ENCODE results near the gene TYSND1. TPM values are rescaled to one million over a fixed set of nuclear protein-coding genes. Genes with fewer than 3 reads are reported as not detected.
"Not testable (repeated sequence)": the region's sequence is repeated elsewhere in the genome, so short reads cannot be mapped to it uniquely, and the experiment has no call there.

Gene TYSND1
- total RNA-seq, 1 donor from 2014 or later, result 6.2 TPM

GRCh38 chr10:70119197-70119596 is 27.3 kb downstream of the TYSND1 start:
- intact Hi-C loops (cut with DNase I), result no loop called here
- no peak for DNase-seq (ENCODE audit: missing footprints)
- ATAC-seq, result no peak

DNA sequence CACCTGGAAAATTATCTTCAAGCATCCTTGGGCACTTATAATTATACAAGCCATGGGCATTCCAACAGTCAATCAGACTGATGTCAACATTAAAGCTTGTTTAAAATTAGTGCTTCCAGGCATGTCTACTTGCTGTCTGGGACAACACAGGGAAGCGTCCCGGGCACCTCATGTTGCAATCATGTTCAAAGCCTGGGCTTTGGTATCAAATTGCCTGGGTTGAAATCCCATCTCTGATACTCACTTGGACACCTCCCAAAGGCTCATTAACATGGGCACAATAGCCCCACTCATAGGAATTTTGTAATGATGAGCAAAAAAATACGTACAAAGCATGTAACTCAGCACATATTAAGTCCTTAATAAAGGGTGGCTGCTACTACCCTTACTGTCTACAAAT is 28.3 kb downstream of the TYSND1 start:
- no peak for DNase-seq (ENCODE audit: missing footprints)
- intact Hi-C loops (cut with DNase I), result no loop called here
- no peak for ATAC-seq

GRCh38 chr10:70117646-70118045 is 28.9 kb downstream of the TYSND1 start:
- no peak for DNase-seq (ENCODE audit: missing footprints)
- no peak for ATAC-seq
- intact Hi-C loops (cut with DNase I), result no loop called here

- ATAC-seq (peak; percentile 48), DNase-seq (ENCODE audit: missing footprints) (no peak)
- intact Hi-C loops (cut with DNase I), result no loop called here
Measured at GRCh38 chr10:70115948-70116682, 30.4 kb downstream of the TYSND1 start.

- intact Hi-C loops (cut with DNase I), result no loop called here
- ATAC-seq (no peak), DNase-seq (ENCODE audit: missing footprints) (no peak)
Measured at GRCh38 chr10:70114902-70115301, 31.6 kb downstream of the TYSND1 start.

DNA sequence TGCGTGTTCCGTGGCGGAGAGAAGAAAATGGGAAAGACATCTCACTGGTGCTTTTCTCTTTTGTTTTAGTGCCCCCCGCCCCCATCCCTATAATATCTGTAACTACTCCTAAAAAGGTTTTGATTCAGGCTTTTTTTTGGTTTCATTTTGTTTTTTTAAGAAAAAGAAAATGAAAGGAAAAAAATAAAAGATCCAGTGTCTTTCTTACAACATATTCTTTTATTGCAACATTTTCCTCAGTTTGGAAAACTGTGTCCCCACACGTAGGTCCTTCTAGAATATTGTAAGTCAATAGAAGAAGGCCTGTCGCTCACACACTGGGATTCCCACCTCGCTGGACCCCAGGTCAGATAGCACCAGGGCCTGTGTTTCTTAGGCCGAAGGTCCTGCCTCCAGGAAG is 34.4 kb downstream of the TYSND1 start:
- DNase-seq (ENCODE audit: missing footprints), result no peak
- ATAC-seq, result no peak
- intact Hi-C loops (cut with DNase I), result no loop called here

DNA sequence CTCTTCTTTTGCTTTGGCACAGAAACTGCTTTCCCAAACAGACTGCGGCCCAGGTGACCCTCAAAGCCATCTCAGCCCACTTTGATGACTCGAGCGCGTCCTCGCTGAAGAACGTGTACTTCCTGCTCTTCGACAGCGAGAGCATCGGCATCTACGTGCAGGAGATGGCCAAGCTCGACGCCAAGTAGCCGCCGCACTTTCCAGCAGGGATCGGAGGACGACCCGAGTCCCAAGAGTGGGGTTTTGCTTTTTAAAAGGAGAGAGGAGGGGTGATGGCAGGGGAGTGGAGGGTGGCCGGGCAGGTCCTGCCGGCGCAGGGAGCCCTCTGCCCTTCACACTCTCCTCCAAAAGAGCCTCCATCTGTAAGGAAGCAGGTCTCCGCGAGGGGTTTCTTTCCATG is 35.0 kb downstream of the TYSND1 start:
- DNase-seq (ENCODE audit: missing footprints) (no peak), ATAC-seq (no peak)
- intact Hi-C loops (cut with DNase I), result no loop called here

DNA sequence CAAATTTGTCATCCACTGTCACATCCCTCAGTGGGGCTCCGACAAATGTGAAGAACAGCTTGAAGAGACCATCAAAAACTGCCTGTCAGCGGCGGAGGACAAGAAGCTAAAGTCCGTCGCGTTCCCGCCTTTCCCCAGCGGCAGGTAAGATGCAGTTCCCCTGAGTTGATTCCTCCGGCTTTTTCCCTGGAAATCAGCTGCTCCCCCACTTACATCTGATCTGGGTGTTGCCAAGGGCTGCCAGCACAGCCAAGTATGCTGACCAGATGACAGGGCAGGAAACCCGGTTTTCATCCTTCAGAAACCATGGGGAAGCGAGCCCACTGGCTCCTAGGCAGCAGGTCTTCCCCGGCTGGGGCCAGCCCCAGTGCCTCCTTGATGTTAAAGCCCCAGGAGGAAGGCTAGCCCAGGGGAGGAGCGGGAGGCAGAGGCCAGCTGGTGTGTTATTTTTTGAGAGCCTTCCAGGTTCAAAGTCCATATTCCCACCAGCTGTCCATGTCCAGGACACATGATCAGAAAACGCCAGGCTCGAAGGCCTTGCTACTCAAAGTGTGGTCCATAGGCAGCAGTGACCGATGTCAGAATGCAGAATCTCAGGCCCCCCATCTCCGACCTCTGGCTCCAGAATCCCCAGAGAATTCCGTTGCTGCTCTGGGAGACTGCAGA is 37.3 kb downstream of the TYSND1 start:
- ATAC-seq (no peak), DNase-seq (ENCODE audit: missing footprints) (no peak)
- intact Hi-C loops (cut with DNase I), result no loop called here

GRCh38 chr10:70106958-70107791 is 39.3 kb downstream of the TYSND1 start:
- ATAC-seq (no peak), DNase-seq (ENCODE audit: missing footprints) (no peak)
- intact Hi-C loops (cut with DNase I), result no loop called here

DNA sequence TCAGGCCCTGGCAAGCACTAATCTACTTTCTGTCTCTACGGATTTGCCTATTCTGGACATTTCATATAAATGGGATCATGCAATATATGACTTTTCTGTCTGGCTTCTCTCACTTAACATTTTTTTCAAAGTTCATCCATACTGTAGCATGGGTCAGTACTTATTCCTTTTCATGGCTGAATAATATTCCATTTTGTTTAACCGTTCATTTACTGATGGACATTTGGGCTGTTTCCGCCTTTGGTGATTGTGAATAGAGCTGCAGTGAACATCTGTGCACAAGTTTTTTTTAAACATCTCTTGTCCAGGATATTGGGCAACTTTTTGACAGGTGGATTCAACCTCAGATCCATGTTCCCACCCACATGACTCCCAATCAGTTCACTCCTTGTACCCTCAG is 44.8 kb downstream of the TYSND1 start:
- no peak for DNase-seq (ENCODE audit: missing footprints)
- intact Hi-C loops (cut with DNase I), result no loop called here
- no peak for ATAC-seq

DNA sequence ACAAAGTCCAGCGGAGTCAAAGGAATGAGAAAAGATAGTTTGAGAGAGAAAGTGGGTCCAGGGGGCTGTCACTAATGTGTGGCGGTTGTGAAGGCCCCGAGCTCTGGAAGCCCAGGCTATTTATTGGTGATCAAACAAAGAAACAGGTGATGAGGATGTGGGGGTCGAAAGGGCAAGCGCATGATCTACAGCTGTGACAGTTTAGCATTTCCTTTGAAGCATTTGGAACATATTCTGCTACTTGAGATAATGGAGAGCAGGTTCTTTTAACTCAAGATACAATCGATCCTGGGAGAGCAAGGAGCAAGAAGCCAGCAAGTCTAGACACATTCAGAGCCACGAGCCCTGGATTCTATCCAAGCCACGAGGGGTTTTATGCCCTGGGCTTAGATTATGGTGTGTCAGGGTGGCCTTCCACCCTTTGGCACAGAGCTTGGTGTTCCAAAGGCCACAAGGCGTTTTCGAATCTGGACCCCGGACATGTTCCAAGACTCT is 45.4 kb downstream of the TYSND1 start:
- DNase-seq (ENCODE audit: missing footprints); intact Hi-C loops (cut with DNase I); ATAC-seq: not testable (repeated sequence)

DNA sequence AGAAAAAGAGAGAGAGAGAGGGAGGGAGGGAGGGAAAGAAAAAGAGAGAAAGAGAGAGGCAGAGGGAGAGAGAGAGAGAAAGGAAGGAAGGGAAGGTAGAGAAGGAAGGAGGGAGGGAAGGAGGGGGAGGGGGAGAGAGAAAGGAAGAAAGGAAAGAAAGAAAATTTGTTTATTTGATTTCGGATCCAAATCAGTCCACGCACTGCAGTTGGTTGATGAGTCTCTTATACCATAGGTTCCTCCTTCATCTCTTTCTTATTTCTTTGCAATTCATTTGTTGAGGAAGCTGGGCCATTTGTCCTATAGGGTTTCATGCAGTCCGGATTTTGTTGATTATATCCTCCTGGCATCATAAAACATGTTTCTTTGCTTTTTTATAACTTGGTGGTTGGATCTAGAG is 48.2 kb downstream of the TYSND1 start:
- DNase-seq (ENCODE audit: missing footprints), result no peak
- intact Hi-C loops (cut with DNase I), result no loop called here
- no peak for ATAC-seq

DNA sequence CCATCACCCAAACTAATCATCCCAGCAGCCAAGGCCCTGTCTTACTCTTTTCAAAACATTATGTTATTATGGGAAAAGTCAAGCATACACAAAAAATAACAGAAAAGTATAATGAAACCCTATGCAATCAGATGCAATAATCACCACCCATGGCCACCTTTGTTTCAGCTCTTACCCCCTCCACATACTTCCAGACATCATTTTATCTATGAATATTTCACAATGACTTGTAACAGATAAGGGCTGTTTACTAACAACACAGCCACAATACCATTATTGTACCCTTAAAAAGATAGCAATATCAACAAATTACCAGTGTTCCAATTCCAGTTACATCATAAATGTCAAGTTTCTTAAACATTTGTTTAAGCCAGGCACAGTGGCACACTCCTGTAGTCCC is 49.0 kb downstream of the TYSND1 start:
- intact Hi-C loops (cut with DNase I), result no loop called here
- DNase-seq (ENCODE audit: missing footprints) (no peak), ATAC-seq (no peak)

GRCh38 chr10:70096705-70097420 is 49.6 kb downstream of the TYSND1 start:
- DNase-seq (ENCODE audit: missing footprints), result no peak
- no peak for ATAC-seq
- intact Hi-C loops (cut with DNase I), result no loop called here

DNA sequence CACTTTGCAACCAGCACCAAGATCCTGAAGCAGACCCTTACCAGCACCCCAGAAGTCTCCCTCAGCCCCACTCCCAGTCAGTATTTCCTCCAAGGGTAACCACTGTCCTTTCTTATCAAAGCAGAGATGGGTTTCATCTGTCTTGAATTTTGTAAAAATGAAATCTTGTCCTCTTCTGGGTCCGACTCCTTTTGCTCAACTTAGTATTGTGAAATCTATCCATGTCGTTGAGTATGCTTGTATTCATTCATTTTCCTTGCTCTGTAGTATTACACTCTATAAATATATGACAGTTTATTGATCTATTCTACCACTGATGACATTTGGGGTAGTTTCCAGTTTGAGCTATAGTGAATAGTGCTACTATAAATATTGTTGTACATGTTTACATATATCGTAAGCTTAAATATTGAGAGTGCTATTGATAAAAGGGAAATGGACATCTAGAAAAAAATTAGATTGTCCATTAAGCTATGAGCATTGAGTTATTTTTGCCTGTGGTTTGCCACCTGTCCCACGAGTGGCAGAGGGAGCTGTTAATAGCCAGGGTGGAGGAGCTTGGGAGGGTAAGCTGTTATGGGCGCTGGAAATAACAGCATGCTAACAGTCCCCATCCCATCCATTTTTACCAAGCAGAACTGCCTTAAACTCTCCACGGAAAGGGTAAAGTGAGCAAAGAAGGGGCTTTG is 50.3 kb downstream of the TYSND1 start:
- no peak for ATAC-seq
- DNase-seq (ENCODE audit: missing footprints), result no peak
- intact Hi-C loops (cut with DNase I), result no loop called here

DNA sequence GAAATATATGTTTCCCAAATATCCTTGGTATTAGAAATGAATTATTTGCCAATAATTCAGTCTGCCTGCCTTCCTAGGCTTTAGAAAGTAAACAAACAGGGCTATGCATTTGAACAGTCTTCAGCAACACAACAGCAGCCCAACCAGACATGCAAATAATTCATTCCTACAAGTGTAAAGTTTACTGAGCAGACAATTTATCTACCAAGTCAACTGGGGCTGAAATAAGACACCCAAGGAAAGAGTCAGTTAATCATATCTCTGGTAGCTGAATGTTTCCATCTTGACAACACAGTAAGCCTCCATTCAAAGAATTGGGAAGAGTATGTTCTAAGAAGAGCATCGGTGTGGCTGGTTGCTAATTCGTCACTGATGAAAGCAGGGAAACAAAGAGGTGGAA is 52.2 kb downstream of the TYSND1 start:
- intact Hi-C loops (cut with DNase I), result no loop called here
- DNase-seq (ENCODE audit: missing footprints) (no peak), ATAC-seq (no peak)

GRCh38 chr10:70093335-70093944 is 53.1 kb downstream of the TYSND1 start:
- intact Hi-C loops (cut with DNase I), result no loop called here
- no peak for ATAC-seq
- no peak for DNase-seq (ENCODE audit: missing footprints)

DNA sequence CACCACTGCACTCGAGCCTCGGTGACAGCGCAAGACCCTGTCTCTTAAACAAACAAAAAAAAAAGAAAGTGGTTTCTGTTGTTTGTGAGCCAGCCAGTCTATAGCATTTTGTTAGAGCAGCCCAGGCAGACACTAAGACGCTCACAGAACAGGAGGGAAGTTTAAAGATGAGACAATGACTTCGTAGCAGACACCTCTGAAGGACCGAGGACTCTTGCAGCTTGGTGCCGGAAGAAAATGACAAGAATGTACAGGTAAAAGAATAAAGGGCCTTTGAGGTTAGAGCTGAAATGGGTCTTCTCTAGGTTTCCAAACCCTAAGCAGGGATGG is 54.1 kb downstream of the TYSND1 start:
- no peak for DNase-seq (ENCODE audit: missing footprints)
- no peak for ATAC-seq
- intact Hi-C loops (cut with DNase I), result no loop called here
